Panc1 (cell line): ENCODE data around the gene CAV1. TPM values are rescaled to one million over a fixed set of nuclear protein-coding genes. Genes with fewer than 3 reads are reported as not detected.

ENCODE experiments used
- ATAC-seq: fragments of 200-7000 bp; cut with Tn5 transposase; 2 replicates; pipeline ENCODE4 v1.9.1; 2020; ENCODE audit warnings: mild to moderate bottlenecking, moderate library complexity
- BruUV-seq: library from RNA; stranded (reverse); fragments of 400-500 nt; replicated peaks from 2 replicates; lab custom pipeline; 2021; lab: Mats Ljungman, UMichigan
- CTCF ChIA-PET: fragments of 300-600 bp; sonication (Branson Sonifier 250); formaldehyde crosslinking; loops from one replicate; lab custom pipeline; 2022; ENCODE audit warnings: antibody characterized with exemption; lab: Charles Lee
- POLR2A ChIA-PET: fragments of 300-600 bp; sonication (Branson Sonifier 250); formaldehyde crosslinking; loops from one replicate; lab custom pipeline; 2022; ENCODE audit warnings: antibody characterized with exemption; lab: Charles Lee
- DNase-seq: peaks from one replicate; pipeline ENCODE4 v3.0.0-alpha.2; 2010; ENCODE audit warnings: low read depth, low spot score
- H3K27ac ChIP-seq: 2 replicates; pipeline ENCODE4 v1.5.1; 2011; ENCODE audit warnings: mild to moderate bottlenecking, low read length, inconsistent platforms
- H3K27me3 ChIP-seq: fragments of 200-500 bp; sonication (Bioruptor generic); 2 replicates; pipeline ENCODE4 v1.6.0; 2014; ENCODE audit warnings: low read length, inconsistent platforms; ENCODE audit not compliant: control insufficient read depth, insufficient read depth
- H3K36me3 ChIP-seq: fragments of 200-500 bp; sonication (Bioruptor generic); 2 replicates; pipeline ENCODE4 v1.5.1; 2014; ENCODE audit warnings: inconsistent platforms, mild to moderate bottlenecking, low read length, moderate library complexity; ENCODE audit not compliant: control insufficient read depth, insufficient read depth
- H3K4me1 ChIP-seq: 2 replicates; pipeline ENCODE4 v1.5.1; 2011; ENCODE audit warnings: inconsistent platforms, mild to moderate bottlenecking, low read length, moderate library complexity; ENCODE audit not compliant: control insufficient read depth, insufficient read depth
- H3K4me3 ChIP-seq, 2 experiments: 2 replicates each; pipeline ENCODE4 v1.5.1; 2011 to 2012; ENCODE audit warnings: low read depth in 2 of 2, low read length in 2 of 2, mild to moderate bottlenecking in 2 of 2, inconsistent platforms in 1 of 2, moderate library complexity in 1 of 2
- H3K9me3 ChIP-seq: fragments of 200-500 bp; sonication (Bioruptor generic); 2 replicates; pipeline ENCODE4 v1.5.1; 2014; ENCODE audit warnings: low read depth, mild to moderate bottlenecking, inconsistent platforms, low read length, moderate library complexity; ENCODE audit not compliant: control insufficient read depth, insufficient read depth
- POLR2AphosphoS5 ChIP-seq: IDR thresholded peaks from 2 replicates; pipeline ENCODE4 v1.6.1; 2012; ENCODE audit warnings: mild to moderate bottlenecking, low read depth, low read length, moderate library complexity
- SIN3A ChIP-seq: IDR thresholded peaks from 2 replicates; pipeline ENCODE4 v1.6.1; 2012; ENCODE audit warnings: low read depth, mild to moderate bottlenecking, low read length, moderate library complexity, borderline replicate concordance; ENCODE audit not compliant: insufficient read depth
- TCF7L2 ChIP-seq: IDR thresholded peaks from 2 replicates; pipeline ENCODE4 v1.6.1; 2011; ENCODE audit warnings: mild to moderate bottlenecking, low read depth, low read length, inconsistent platforms
- in situ Hi-C: cut with HindIII; loops from 2 replicates; pipeline ENCODE4 v1.10.0; 2016; ENCODE audit warnings: low sequenced_read_pairs, low pct_unique_long_range_greater_than_20kb
- intact Hi-C: fragments of 100-400 bp; cut with micrococcal nuclease; formaldehyde crosslinking; loops from one replicate; pipeline ENCODE4 v1.10.0; 2022; ENCODE audit not compliant: unreplicated experiment
- total RNA-seq: library from RNA; stranded (reverse); gene quantifications from one replicate; pipeline ENCODE4 v1.2.1, GENCODE V29; 2021; ENCODE audit not compliant: unreplicated experiment
- TF ChIP-seq, protein P1 (sequence below), 2 experiments: IDR thresholded peaks; 2 replicates each; pipeline ENCODE4 v1.6.1; 2011 to 2012; ENCODE audit warnings: low read depth in 2 of 2, control low read depth in 1 of 2, low read length in 1 of 2, mild to moderate bottlenecking in 1 of 2, moderate library complexity in 1 of 2; ENCODE audit not compliant: insufficient read depth in 1 of 2
- TF ChIP-seq, protein P2 (sequence below): fragments of 450-650 bp; IDR thresholded peaks from 2 replicates; pipeline ENCODE4 v1.5.1; 2017; ENCODE audit warnings: mild to moderate bottlenecking

Gene CAV1
- total RNA-seq, 1 experiment from 2014 or later, result 496 TPM

GRCh38 chr7:116569737-116570136 lies 44.9 kb downstream of the CAV1 start:
- POLR2A ChIA-PET, result no interaction called here
- BruUV-seq, result no TSS peak
- Histone ChIP-seq H3K27ac (no peak overlapping the region), H3K4me3 (no peak overlapping the region), H3K9me3 (no peaks in the 10 kb centered on the region), H3K4me1 (0 out of 2 replicates have a peak, but pooled peaks cover 6% of the 10 kb centered on the region), H3K36me3 (no peaks in the 10 kb centered on the region), H3K27me3 (no peaks in the 10 kb centered on the region)
- ATAC-seq (no peak), DNase-seq (no peak)
- in situ Hi-C loops (no loop called here), intact Hi-C loops (no loop called here)
- CTCF ChIA-PET, result no interaction called here
- TF ChIP-seq, protein P1, sequence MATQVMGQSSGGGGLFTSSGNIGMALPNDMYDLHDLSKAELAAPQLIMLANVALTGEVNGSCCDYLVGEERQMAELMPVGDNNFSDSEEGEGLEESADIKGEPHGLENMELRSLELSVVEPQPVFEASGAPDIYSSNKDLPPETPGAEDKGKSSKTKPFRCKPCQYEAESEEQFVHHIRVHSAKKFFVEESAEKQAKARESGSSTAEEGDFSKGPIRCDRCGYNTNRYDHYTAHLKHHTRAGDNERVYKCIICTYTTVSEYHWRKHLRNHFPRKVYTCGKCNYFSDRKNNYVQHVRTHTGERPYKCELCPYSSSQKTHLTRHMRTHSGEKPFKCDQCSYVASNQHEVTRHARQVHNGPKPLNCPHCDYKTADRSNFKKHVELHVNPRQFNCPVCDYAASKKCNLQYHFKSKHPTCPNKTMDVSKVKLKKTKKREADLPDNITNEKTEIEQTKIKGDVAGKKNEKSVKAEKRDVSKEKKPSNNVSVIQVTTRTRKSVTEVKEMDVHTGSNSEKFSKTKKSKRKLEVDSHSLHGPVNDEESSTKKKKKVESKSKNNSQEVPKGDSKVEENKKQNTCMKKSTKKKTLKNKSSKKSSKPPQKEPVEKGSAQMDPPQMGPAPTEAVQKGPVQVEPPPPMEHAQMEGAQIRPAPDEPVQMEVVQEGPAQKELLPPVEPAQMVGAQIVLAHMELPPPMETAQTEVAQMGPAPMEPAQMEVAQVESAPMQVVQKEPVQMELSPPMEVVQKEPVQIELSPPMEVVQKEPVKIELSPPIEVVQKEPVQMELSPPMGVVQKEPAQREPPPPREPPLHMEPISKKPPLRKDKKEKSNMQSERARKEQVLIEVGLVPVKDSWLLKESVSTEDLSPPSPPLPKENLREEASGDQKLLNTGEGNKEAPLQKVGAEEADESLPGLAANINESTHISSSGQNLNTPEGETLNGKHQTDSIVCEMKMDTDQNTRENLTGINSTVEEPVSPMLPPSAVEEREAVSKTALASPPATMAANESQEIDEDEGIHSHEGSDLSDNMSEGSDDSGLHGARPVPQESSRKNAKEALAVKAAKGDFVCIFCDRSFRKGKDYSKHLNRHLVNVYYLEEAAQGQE (IDR thresholded peaks at IDR 0.05; ENCODE audit: insufficient read depth in 1 of 2, low read depth in 2 of 2, low read length in 1 of 2), result no peak
- TF ChIP-seq TCF7L2, result no peak
- no peak for TF ChIP-seq SIN3A
- no peak for TF ChIP-seq POLR2AphosphoS5
- TF ChIP-seq, protein P2, sequence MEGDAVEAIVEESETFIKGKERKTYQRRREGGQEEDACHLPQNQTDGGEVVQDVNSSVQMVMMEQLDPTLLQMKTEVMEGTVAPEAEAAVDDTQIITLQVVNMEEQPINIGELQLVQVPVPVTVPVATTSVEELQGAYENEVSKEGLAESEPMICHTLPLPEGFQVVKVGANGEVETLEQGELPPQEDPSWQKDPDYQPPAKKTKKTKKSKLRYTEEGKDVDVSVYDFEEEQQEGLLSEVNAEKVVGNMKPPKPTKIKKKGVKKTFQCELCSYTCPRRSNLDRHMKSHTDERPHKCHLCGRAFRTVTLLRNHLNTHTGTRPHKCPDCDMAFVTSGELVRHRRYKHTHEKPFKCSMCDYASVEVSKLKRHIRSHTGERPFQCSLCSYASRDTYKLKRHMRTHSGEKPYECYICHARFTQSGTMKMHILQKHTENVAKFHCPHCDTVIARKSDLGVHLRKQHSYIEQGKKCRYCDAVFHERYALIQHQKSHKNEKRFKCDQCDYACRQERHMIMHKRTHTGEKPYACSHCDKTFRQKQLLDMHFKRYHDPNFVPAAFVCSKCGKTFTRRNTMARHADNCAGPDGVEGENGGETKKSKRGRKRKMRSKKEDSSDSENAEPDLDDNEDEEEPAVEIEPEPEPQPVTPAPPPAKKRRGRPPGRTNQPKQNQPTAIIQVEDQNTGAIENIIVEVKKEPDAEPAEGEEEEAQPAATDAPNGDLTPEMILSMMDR, result no peak

GRCh38 chr7:116570306-116570705 lies 45.5 kb downstream of the CAV1 start:
- BruUV-seq, result no TSS peak
- H3K4me3 ChIP-seq, result no peak overlapping the region
- ATAC-seq, result no peak
- H3K27me3 ChIP-seq, result no peaks in the 10 kb centered on the region
- H3K27ac ChIP-seq, result no peak overlapping the region
- DNase-seq, result no peak
- H3K36me3 ChIP-seq, result no peaks in the 10 kb centered on the region
- no peaks in the 10 kb centered on the region for H3K9me3 ChIP-seq
- 0 out of 2 replicates have a peak, but pooled peaks cover 6% of the 10 kb centered on the region for H3K4me1 ChIP-seq
- CTCF ChIA-PET, result no interaction called here
- POLR2A ChIA-PET, result no interaction called here
- in situ Hi-C loops, result no loop called here
- intact Hi-C loops, result no loop called here
- TF ChIP-seq SIN3A (no peak), POLR2AphosphoS5 (no peak), TCF7L2 (no peak)
- TF ChIP-seq, protein P2, result no peak
- TF ChIP-seq, protein P1 (IDR thresholded peaks at IDR 0.05; ENCODE audit: insufficient read depth in 1 of 2, low read depth in 2 of 2, low read length in 1 of 2), result no peak
